Measurements from ENCODE around the gene SLC16A4. TPM values are rescaled to one million over a fixed set of nuclear protein-coding genes. Genes with fewer than 3 reads are reported as not detected.

SLC16A4 gene
- total RNA-seq, 3 donors from 2014 or later (not counting 1 experiment from before 2014, with no cell fraction given), result 0.30 to 0.40 (median 0.34) TPM

DNA sequence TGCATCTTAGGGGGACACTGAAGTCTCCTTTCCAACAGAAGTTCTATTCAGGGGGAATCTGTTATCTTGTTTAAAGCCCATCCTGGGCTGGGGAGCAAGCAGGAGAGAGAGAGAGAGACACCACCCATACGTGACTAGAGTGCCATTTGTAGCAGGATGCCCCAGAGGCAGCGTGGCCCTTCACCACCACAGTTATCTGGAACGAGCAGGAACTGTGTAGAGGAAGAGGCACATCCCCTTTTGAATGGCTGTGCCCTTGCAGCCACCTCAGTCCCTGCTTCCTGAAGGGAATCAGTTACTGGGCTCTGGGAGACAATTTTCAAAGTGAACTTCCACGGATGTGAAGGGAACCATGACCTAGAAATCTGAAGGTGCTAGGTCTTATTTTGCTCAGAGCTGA lies 36.0 kb upstream of the SLC16A4 start:
- ATAC-seq, result no peak
- Histone ChIP-seq H3K27me3 (ENCODE audit: control insufficient read depth, insufficient read depth, low read length) (no peaks in the 10 kb centered on the region), H3K36me3 (ENCODE audit: control insufficient read depth, insufficient read depth, low read length) (no peaks in the 10 kb centered on the region), H3K27ac (ENCODE audit: low read length) (no peak overlapping the region), H3K4me1 (ENCODE audit: control insufficient read depth, insufficient read depth, low read length) (no peaks in the 10 kb centered on the region), H3K4me3 (ENCODE audit: low read length) (no peak overlapping the region), H3K9me3 (ENCODE audit: control insufficient read depth, insufficient read depth, low read length) (no peaks in the 10 kb centered on the region)
- intact Hi-C loops (cut with micrococcal nuclease), result no loop called here
- WGBS (ENCODE audit: insufficient coverage), result 26% methylated on average over 4 of the region's 4 CpGs
- no peak overlapping the region for H3K4me3 Mint-ChIP-seq
- H3K9me3 Mint-ChIP-seq, result no peaks in the 10 kb centered on the region
- H3K36me3 Mint-ChIP-seq, result no peaks in the 10 kb centered on the region
- peaks cover 15 to 28% of the 10 kb centered on the region in 2 donors for H3K27me3 Mint-ChIP-seq (ENCODE audit: low read depth in 2 of 2)
- no peak for TF ChIP-seq CTCF (IDR thresholded peaks at IDR 0.05)
- no peak for DNase-seq
- H3K27ac Mint-ChIP-seq, result no peak overlapping the region
- H3K4me1 Mint-ChIP-seq, result peaks cover 0 to 3% of the 10 kb centered on the region in 2 donors

GRCh38 chr1:110425612-110426152 lies 34.9 kb upstream of the SLC16A4 start:
- DNase-seq, result no peak
- ATAC-seq, result no peak
- no peaks in the 10 kb centered on the region for H3K36me3 Mint-ChIP-seq
- no peak for TF ChIP-seq CTCF (IDR thresholded peaks at IDR 0.05)
- Histone ChIP-seq H3K4me3 (ENCODE audit: low read length) (no peak overlapping the region), H3K27ac (ENCODE audit: low read length) (no peak overlapping the region), H3K27me3 (ENCODE audit: control insufficient read depth, insufficient read depth, low read length) (no peaks in the 10 kb centered on the region), H3K36me3 (ENCODE audit: control insufficient read depth, insufficient read depth, low read length) (no peaks in the 10 kb centered on the region), H3K4me1 (ENCODE audit: control insufficient read depth, insufficient read depth, low read length) (no peaks in the 10 kb centered on the region), H3K9me3 (ENCODE audit: control insufficient read depth, insufficient read depth, low read length) (no peaks in the 10 kb centered on the region)
- peaks cover 7 to 18% of the 10 kb centered on the region in 2 donors for H3K27me3 Mint-ChIP-seq (ENCODE audit: low read depth in 2 of 2)
- 75% methylated on average over 9 of the region's 9 CpGs for WGBS (ENCODE audit: insufficient coverage)
- intact Hi-C loops (cut with micrococcal nuclease), result no loop called here
- no peak overlapping the region for H3K27ac Mint-ChIP-seq
- H3K4me3 Mint-ChIP-seq, result no peak overlapping the region
- no peaks in the 10 kb centered on the region for H3K9me3 Mint-ChIP-seq
- no peaks in the 10 kb centered on the region for H3K4me1 Mint-ChIP-seq

DNA sequence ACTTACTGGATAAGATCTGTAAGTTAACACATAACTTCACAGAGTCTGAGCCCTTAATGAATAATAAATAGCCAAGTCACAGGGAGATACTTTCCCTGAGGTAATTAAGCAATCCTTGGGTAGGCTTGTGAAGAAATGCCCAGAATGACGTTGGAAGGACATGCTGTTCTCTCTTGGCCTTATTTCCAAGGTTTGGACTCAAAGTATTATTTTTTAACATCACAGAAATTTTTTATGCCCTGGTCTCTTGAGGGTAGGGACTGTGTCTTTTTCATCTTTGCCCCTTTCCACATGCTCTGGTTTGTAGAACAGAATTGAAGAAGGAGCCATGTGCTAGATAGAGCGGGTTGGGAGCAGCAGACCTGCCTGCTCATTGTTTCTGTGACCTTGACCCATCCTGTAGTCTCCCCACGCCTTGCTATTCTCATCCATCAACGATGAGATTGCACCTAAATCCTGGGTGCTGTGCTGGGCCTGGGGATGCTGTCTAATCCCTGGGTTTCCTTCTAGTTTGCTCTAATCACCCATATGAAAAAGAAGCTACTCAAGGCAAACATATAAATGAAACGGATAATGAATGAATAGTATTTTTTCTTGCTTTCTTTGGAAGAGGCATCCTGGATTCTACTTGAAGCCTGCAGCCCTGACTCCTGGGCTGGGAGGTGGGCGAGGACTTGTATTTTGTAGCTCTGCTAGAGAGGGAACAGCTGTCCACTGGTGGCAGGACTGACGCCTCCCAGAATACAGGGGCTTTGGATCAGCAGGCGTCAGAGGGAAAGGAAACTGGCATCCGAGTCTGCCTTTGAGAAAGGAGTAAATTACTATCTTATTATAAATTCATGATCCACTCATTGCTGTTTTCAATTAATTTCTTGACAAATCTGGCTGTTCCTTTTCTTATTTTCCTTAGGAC lies 34.1 kb upstream of the SLC16A4 start:
- Histone ChIP-seq H3K27ac (ENCODE audit: low read length) (no peak overlapping the region), H3K4me3 (ENCODE audit: low read length) (no peak overlapping the region), H3K4me1 (ENCODE audit: control insufficient read depth, insufficient read depth, low read length) (no peaks in the 10 kb centered on the region), H3K36me3 (ENCODE audit: control insufficient read depth, insufficient read depth, low read length) (no peaks in the 10 kb centered on the region), H3K27me3 (ENCODE audit: control insufficient read depth, insufficient read depth, low read length) (no peaks in the 10 kb centered on the region), H3K9me3 (ENCODE audit: control insufficient read depth, insufficient read depth, low read length) (no peaks in the 10 kb centered on the region)
- no peak for ATAC-seq
- no peaks in the 10 kb centered on the region for H3K36me3 Mint-ChIP-seq
- intact Hi-C loops (cut with micrococcal nuclease), result no loop called here
- 85% methylated on average over 7 of the region's 9 CpGs for whole genome bisulfite sequencing (ENCODE audit: insufficient coverage)
- DNase-seq, result no peak
- no peak overlapping the region for H3K27ac Mint-ChIP-seq
- H3K27me3 Mint-ChIP-seq (ENCODE audit: low read depth in 2 of 2), result peaks cover 7 to 18% of the 10 kb centered on the region in 2 donors
- TF ChIP-seq CTCF (IDR thresholded peaks at IDR 0.05), result no peak
- H3K4me1 Mint-ChIP-seq, result no peaks in the 10 kb centered on the region
- H3K4me3 Mint-ChIP-seq, result no peak overlapping the region
- H3K9me3 Mint-ChIP-seq, result no peaks in the 10 kb centered on the region

Measured in natural killer cell (primary cell).